Measurements from ENCODE around the gene AZU1.

Gene AZU1

GRCh38 chr19:797528-798414 is 29.9 kb upstream of the AZU1 start:
- peak; percentile 87 for DNase-seq (ENCODE audit: low read depth)

DNA sequence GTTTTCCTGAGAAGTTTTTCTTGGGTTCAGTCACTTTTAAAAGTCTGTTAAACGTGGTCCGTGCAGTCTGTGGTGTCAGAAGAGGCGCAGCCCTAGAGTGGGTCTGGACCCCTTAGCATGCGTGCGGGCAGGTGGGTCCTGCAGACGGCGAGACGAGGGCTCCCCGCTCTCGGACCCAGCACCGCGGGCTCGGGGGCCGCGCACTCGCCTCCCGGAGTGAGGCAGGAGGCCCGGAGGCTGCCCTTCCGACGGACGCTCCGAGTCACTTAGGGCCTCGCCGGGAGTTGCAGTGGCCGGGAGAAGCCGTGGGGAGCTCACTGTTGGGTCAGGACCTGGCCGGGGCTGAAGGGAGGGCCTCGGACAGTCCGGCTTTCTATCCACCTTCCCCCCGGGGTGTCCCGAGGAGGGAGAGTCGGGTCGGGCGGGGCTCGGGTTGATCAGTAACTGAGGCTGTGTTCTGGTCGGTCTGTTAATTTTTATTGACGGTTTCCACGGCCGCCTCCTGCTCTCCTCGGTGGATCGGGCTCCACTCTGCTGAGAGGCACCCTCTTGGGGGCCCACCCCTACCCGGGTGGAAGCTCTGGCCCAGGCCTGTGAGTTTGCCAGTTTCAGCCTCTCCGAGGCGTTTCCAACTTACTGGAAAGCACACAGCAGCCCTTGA is 29.1 kb upstream of the AZU1 start:
- no peak for DNase-seq (ENCODE audit: low read depth)

- DNase-seq (ENCODE audit: low read depth) = no peak
Observed at GRCh38 chr19:799076-799881, 28.4 kb upstream of the AZU1 start.

- no peak for DNase-seq (ENCODE audit: low read depth)
Observed at GRCh38 chr19:800360-801029, 27.1 kb upstream of the AZU1 start.

DNA sequence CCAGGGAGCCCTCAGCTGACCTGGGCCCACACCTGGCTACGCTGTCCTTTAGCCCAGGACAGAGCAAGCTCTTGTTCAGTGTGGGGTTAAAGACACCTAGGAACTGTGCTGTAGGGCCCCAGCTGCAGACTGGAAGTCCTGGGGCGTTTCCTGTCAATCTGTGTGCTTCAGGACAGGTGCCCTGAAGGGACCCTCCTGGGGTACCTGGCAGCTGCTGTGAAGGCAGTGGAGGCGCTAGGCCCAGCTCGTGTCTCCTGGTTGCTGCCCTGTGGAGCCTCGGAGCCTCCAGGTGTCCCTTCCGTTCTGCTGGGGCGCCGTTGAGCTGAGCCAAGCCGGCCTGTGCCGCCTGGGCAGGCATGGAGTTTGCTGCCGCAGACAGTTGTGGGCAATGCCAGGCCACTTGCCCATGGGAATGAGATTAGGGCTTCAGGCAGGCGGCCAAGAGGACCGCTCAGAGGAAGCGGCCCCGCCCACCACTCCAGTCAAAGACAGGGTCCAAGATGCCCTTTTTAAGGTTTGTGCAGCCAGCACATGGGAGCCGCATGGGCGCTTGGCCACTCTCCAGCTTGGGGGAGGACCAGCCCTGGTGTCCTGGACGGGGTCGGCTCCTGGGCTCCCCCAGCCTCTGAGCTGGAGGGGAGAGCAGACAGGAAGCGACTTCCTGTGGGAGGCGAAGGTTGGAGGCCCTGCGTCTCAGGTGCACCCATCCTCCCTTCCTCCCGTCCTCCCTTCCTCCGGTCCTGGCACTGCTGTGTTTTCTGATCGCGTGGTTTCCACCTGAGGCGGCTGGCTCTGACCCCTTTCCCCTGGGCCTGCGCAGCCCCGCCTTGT is 26.4 kb upstream of the AZU1 start:
- DNase-seq (ENCODE audit: low read depth) = no peak

DNA sequence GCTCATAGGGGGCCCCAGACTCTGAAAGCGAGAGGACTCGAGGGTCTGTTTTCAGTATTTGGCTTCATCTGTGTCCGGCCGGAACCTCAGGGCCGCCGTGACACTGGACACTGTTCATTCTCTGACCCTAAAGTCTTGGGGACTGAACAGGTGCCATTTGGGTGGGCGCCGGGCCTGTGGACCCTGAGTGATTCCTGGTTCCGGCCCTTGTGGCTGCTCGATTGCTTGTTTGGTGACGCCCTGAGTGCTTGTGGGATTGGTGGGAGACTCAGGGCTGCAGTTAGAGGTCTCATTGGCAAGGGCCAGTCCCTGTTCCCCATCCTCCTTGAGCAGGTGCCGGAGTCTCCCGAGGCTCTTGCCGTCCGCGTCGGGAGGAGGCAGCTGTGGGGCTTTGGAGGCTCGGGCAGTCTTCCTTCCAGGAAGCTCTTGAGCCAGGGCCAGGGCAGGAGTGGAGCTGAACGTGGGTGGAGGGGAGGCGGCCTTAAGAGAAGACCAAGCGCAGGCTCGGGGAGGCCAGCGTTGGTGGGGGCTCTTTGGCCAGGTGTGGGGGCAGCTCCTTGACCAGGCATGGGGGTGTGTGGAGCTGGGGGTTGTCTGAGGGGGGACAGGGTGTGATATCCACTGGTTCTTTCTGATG is 25.7 kb upstream of the AZU1 start:
- DNase-seq (ENCODE audit: low read depth) = no peak

DNA sequence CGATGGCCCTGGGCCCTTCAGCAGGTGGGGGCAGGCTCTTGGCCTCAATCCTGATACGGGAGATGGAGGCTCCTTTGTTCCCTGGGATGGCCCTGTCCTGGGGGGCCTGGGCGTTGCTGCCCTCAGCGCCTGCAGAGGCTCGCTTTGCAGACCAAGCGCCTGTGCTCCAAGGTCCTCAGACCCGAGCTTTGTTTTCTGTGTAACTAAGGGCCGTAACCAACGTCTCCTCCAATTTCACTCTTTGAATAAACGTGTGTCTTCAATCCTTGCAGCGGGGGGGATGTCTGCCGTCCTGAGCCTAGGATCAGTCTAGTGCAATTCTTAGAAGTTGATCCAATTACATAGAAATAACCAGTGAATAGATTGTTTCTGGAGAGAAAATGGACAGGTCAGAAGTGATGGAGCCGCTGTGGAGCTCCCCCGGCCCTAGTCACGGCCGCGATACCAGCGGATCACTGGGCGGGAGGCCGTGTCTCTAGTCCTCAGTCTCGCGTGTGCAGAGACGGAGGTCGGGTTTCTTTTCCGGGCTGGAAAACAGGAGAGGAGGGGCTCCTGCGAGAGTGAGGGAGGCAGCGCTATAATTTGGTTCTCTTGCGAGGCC is 25.0 kb upstream of the AZU1 start:
- no peak for DNase-seq (ENCODE audit: low read depth)

DNA sequence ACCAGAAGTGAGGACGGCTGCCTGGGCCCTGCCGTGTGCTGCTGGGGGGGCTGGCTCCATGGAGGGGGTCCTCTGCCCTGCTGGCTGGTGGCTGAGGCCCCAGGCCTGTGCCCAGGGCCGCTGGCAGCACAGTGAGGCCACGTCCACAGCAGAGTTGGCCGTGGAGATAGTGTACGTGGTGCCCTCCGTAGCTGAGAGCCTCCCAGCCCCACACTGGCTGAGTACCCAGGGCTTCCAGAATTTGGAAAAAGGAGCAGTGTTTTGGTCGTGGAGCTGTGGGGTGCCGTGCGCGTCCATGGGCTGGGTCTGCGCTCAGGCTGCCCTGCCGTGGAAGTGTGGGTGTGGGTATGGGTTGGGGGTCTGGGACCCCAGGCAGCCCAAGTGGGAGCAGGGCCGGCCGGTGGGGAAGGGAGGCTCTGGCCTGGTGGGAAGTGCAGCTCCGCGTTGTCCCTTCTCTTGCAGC is 24.5 kb upstream of the AZU1 start:
- no peak for DNase-seq (ENCODE audit: low read depth)

DNA sequence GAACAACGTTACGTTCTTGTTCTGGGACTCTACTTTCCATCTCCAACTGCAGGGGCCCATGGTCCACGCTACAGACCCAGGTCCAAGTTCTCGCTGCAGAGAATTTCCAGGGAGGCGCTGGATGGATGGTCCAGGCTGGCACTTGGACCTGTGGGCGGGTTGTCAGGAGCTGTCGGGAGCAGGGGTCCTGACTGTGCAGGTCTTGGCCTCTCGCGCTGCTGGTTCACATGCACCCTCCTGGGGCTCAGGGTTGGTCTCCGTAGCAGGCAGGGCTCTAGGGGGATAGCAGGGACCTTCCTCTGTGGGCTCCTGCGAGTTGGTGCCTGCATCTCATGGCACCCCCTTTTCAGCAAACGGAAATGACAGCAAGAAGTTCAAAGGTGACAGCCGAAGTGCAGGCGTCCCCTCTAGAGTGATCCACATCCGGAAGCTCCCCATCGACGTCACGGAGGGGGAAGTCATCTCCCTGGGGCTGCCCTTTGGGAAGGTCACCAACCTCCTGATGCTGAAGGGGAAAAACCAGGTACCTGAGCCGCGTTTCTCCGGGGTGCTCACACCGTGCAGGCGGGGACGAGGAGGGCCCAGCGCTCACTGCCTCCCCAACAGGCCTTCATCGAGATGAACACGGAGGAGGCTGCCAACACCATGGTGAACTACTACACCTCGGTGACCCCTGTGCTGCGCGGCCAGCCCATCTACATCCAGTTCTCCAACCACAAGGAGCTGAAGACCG is 23.8 kb upstream of the AZU1 start:
- DNase-seq (ENCODE audit: low read depth) = no peak

DNA sequence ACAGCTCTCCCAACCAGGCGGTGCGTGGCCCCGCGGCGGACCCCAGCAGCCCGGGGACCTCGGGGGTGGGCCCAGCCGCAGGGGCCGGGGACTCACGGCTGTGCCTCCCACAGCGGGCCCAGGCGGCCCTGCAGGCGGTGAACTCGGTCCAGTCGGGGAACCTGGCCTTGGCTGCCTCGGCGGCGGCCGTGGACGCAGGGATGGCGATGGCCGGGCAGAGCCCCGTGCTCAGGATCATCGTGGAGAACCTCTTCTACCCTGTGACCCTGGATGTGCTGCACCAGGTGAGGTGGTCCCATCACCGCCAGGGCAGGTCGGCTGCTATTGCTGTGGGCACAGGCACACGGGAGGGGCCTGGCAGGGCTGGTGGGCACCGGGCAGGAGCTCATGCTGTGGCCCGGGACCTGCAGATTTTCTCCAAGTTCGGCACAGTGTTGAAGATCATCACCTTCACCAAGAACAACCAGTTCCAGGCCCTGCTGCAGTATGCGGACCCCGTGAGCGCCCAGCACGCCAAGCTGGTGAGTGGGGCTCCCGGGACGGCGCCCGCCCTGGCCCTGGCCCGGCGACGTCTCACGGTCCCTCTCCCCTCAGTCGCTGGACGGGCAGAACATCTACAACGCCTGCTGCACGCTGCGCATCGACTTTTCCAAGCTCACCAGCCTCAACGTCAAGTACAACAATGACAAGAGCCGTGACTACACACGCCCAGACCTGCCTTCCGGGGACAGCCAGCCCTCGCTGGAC is 23.0 kb upstream of the AZU1 start:
- no peak for DNase-seq (ENCODE audit: low read depth)

DNA sequence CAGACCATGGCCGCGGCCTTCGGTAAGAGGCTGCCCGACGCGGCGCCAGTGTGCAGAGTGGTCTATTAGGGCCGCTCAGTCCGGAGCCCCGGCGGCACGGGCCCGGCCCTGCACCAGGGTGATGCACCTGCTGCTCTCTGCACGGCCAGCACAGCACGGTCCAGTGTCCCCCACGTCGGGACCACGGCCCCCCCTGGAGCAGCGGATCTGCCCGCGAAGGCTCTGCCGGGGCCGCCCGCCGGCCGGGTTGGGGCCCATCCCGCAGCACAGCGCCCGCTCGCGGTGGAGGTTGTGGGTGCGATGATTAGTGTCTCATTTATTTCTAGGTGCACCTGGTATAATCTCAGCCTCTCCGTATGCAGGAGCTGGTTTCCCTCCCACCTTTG is 22.5 kb upstream of the AZU1 start:
- no peak for DNase-seq (ENCODE audit: low read depth)

DNA sequence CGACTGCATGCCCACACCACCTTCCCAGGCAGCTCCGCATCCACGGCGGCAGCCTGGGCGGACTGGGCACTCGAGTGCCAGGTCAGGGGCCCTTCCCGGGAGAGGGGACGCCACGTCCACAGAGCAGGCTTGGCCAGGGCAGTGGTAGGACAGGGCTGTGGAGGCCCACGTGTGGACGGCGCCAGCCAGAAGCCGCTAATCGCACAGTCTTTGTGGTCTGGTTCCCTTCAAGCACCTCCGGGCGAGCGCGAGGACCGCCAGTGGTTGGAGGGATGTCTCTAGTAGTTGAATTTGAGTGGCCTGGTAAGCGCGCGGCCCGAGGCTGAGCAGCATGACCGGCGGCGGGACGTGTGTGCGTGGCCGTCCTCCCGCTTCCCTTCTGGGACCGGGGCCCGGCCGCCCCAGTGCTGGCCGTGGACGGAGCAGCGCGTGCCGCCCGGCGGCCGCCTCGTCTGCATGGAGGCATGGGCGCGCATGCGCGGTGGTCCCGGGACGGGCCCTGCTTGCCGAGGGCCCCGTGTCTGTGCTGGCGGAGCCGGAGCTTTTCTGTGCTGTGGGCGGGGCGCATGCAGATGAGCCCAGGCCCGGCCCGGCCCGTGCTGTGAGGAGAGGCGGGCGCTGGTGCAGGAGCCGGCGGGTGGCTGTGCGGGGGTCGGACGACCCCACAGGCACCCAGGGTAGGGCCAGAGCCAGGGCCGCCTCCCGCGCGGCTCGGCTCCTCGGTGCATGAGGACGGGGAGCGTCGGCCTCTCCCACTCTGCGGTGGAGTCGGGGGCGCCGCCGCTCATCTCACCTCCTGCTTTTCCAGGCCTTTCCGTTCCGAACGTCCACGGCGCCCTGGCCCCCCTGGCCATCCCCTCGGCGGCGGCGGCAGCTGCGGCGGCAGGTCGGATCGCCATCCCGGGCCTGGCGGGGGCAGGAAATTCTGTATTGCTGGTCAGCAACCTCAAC is 21.8 kb upstream of the AZU1 start:
- no peak for DNase-seq (ENCODE audit: low read depth)

DNA sequence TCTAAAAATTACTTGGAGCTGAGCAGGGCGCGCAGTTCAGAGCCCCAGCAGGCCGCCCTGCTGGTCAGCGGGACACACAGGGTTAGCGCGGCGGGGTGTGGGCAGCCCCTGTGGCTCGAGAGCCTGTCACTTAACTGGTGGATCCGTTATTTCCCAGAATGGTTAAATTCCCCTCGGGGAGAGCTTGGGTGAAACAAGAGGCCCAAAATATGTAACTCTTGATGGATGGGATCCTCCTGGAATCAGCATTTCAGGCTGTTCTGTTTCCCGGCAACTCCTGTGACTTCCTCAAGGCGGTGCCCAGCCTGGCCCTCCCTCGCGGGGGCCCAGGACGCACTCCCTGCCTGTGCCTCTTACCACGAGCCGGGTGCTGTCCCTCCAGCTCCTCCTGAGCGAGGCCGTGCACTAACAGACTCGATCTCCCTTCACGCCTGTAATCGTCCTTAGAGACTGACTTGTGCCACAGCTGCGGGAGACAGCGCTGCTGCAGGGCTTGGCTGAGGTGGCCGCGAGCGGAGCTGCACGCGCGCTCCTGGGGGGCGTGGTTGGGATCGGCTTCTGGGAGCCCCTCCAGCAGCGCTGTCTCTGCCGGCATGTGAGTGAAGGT is 20.7 kb upstream of the AZU1 start:
- DNase-seq (ENCODE audit: low read depth) = no peak

DNA sequence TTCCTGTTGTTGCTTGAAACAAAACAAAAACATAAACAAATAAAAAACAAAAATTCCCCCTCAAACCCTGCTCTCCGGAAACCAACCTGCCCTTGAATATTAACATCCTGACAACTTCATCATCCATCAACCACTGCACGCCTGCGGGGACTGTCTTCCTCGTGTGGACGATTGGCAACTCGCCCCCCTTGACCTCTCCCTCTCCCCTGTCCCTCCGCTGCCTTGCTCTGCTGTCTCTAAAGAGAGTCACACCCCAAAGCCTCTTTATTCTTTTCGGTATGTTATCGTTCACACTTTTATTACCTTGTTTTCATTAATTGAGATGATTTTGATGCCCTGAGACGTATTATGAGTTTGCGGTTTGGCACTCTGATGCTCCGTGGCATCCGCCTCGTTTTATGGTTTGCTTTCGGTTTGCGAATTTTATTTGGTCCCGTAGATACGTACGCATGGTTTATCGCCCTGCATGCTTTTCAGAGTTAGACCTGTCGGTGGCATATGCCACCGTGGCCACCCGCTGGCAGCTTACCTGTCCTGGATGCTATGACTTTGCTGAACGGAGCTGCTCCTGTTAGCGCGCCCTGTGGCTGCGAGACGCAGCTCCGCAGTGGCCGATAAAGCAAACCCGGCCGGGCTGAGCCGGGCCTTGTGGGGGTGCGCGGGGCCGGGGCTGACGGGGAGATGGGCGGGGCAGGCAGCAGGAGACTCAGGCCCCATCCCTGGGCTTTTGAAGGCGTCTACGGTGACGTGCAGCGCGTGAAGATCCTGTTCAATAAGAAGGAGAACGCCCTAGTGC is 19.8 kb upstream of the AZU1 start:
- no peak for DNase-seq (ENCODE audit: low read depth)

DNA sequence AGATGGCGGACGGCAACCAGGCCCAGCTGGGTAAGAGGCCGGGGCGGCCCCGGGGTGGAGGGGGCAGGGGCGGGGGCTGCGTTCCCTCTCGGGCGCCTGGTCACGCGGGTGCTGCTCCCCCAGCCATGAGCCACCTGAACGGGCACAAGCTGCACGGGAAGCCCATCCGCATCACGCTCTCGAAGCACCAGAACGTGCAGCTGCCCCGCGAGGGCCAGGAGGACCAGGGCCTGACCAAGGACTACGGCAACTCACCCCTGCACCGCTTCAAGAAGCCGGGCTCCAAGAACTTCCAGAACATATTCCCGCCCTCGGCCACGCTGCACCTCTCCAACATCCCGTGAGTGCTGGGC is 19.2 kb upstream of the AZU1 start:
- no peak for DNase-seq (ENCODE audit: low read depth)

DNA sequence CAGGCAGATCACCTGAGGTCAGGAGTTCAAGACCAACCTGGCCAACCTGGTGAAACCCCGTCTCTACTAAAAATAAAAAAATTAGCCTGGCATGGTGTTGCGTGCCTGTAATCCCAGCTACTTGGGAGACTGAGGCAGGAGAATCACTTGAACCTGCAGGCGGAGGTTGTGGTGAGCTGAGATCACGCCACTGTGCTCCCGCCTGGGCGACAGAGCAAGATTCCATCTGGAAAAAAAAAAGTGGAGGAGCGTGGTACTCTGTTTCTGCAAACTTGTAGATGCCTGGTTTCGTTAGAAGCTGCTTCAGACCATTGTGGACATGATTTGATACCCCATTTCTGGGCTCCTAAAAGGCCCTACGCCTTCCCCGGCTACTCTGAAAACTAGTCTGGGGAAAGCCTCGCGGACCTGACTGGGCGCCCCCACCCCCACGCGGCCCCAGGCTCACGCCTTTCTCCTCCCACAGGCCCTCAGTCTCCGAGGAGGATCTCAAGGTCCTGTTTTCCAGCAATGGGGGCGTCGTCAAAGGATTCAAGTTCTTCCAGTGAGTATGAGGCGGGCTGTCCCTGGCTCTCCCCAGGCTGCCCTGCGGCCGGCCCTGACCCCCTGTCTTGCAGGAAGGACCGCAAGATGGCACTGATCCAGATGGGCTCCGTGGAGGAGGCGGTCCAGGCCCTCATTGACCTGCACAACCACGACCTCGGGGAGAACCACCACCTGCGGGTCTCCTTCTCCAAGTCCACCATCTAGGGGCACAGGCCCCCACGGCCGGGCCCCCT is 17.4 kb upstream of the AZU1 start:
- no peak for DNase-seq (ENCODE audit: low read depth)

Data from activated T-cell treated with anti-CD3 and anti-CD28 coated beads for 24 hours (primary cell).